Neural progenitor cell (in vitro differentiated cells): ENCODE measurements around the gene SLC35F5.

ENCODE experiments used
- CTCF ChIP-seq: fragments of 200-600 bp; sonication (generic); IDR thresholded peaks from 2 replicates; pipeline ENCODE4 v1.5.1; 2017; ENCODE audit warnings: antibody characterized with exemption, mild to moderate bottlenecking
- EZH2 ChIP-seq: fragments of 200-600 bp; sonication (generic); IDR thresholded peaks from 2 replicates; pipeline ENCODE4 v1.6.1; 2017; ENCODE audit warnings: antibody characterized with exemption, mild to moderate bottlenecking, moderate library complexity

GRCh38 chr2:113705982-113706523 lies 50.4 kb downstream of the SLC35F5 start:
- TF ChIP-seq CTCF (no peak), EZH2 (no peak)
